ENCODE data around the gene ENDOG.
"Not testable (repeated sequence)": the region's sequence is repeated elsewhere in the genome, so short reads cannot be mapped to it uniquely, and the experiment has no call there.

ENDOG gene

DNA sequence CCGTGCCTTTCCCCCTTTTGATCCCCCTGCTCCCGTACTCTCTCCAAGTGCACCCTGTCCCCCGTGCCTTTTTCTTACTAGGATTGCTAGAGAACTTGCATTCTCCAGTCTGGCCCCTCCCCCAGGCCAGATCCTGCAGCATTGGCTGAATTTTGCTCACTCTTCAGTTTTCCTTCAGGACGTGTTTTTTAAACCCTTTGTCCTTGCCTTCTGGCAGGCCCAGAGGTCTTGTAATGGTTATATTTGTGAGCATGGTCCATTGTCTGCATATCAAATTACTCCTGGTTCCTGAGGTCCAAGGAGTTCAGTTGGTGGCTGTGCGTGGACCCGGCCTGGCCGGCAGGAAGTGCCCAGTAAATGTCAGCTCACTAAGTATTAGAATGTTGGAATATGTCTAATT is 30.6 kb upstream of the ENDOG start:
- DNase-seq (ENCODE audit: low spot score): no peak
- TF ChIP-seq, protein P1, sequence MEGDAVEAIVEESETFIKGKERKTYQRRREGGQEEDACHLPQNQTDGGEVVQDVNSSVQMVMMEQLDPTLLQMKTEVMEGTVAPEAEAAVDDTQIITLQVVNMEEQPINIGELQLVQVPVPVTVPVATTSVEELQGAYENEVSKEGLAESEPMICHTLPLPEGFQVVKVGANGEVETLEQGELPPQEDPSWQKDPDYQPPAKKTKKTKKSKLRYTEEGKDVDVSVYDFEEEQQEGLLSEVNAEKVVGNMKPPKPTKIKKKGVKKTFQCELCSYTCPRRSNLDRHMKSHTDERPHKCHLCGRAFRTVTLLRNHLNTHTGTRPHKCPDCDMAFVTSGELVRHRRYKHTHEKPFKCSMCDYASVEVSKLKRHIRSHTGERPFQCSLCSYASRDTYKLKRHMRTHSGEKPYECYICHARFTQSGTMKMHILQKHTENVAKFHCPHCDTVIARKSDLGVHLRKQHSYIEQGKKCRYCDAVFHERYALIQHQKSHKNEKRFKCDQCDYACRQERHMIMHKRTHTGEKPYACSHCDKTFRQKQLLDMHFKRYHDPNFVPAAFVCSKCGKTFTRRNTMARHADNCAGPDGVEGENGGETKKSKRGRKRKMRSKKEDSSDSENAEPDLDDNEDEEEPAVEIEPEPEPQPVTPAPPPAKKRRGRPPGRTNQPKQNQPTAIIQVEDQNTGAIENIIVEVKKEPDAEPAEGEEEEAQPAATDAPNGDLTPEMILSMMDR (IDR thresholded peaks at IDR 0.05; ENCODE audit: borderline replicate concordance, control extremely low read depth, extremely low read depth, insufficient read depth, missing control alignments): no peak
- in situ Hi-C loops (cut with MboI; ENCODE audit: low sequenced_read_pairs, unreplicated experiment): no loop called here

DNA sequence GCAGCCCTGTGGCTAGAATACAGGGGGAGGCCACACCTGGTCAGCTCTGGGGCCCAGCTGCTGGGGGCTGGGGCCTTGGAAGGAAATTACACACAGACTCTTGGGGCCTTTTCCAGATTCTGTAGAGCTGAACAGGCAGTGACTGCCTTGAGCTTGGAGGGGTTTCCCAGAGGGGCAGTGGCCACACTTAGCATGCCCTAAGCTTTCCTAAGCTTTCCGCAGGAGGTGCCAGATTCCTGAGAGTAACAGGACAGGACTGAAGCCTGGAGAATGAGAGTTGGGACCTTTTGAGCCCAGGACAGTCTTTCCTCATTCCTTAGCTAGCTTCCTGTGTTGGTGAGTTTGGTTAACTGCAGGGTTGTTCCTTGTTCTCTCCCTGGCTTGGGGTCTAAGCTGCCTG is 29.9 kb upstream of the ENDOG start:
- no peak for DNase-seq (ENCODE audit: low spot score)
- in situ Hi-C loops (cut with MboI; ENCODE audit: low sequenced_read_pairs, unreplicated experiment): no loop called here
- TF ChIP-seq, protein P1 (IDR thresholded peaks at IDR 0.05; ENCODE audit: borderline replicate concordance, control extremely low read depth, extremely low read depth, insufficient read depth, missing control alignments): no peak

GRCh38 chr9:128790536-128790935 is 27.8 kb upstream of the ENDOG start:
- no peak for DNase-seq (ENCODE audit: low spot score)
- in situ Hi-C loops (cut with MboI; ENCODE audit: low sequenced_read_pairs, unreplicated experiment): no loop called here
- TF ChIP-seq, protein P1 (IDR thresholded peaks at IDR 0.05; ENCODE audit: borderline replicate concordance, control extremely low read depth, extremely low read depth, insufficient read depth, missing control alignments): no peak

- in situ Hi-C loops (cut with MboI; ENCODE audit: low sequenced_read_pairs, unreplicated experiment): no loop called here
- no peak for DNase-seq (ENCODE audit: low spot score)
- TF ChIP-seq, protein P1 (IDR thresholded peaks at IDR 0.05; ENCODE audit: borderline replicate concordance, control extremely low read depth, extremely low read depth, insufficient read depth, missing control alignments): no peak
Measured at GRCh38 chr9:128792134-128792533, 26.2 kb upstream of the ENDOG start.

- TF ChIP-seq, protein P1 (IDR thresholded peaks at IDR 0.05; ENCODE audit: borderline replicate concordance, control extremely low read depth, extremely low read depth, insufficient read depth, missing control alignments): no peak
- in situ Hi-C loops (cut with MboI; ENCODE audit: low sequenced_read_pairs, unreplicated experiment): no loop called here
- no peak for DNase-seq (ENCODE audit: low spot score)
Measured at GRCh38 chr9:128792978-128793686, 25.2 kb upstream of the ENDOG start.

GRCh38 chr9:128794961-128795360 is 23.3 kb upstream of the ENDOG start:
- in situ Hi-C loops (cut with MboI; ENCODE audit: low sequenced_read_pairs, unreplicated experiment); DNase-seq (ENCODE audit: low spot score): not testable (repeated sequence)

DNA sequence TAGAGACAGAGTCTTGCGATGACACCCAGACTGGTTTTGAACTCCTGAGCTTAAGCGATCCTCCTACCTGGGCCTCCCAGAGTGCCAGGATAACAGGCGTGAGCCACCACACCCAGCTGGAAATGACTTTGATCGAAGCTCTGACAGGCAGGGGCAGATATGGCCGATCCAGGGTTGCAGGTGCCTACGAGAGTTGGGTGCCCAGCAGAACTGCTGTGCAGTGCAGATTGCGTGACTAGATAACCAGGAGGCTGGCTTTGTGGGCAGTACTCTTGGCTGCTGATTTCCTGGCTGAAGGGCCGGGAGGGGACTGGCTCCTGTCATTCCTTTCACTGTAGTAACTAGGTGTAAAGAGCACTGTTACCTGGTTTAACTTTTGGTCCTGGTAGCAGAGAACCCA is 19.4 kb upstream of the ENDOG start:
- TF ChIP-seq, protein P1 (IDR thresholded peaks at IDR 0.05; ENCODE audit: borderline replicate concordance, control extremely low read depth, extremely low read depth, insufficient read depth, missing control alignments): no peak
- DNase-seq (ENCODE audit: low spot score): no peak
- in situ Hi-C loops (cut with MboI; ENCODE audit: low sequenced_read_pairs, unreplicated experiment): no loop called here
